CD4-positive, alpha-beta T cell (primary cell): ENCODE data around the gene HIVEP3. TPM values are rescaled to one million over a fixed set of nuclear protein-coding genes. Genes with fewer than 3 reads are reported as not detected.
A peak's percentile ranks its signal among the peaks of the same experiment; 100 is the strongest.

Source experiments
- ATAC-seq: fragments of 200-7000 bp; cut with Tn5 transposase; one replicate; pipeline ENCODE4 v1.10.0; 2022; ENCODE audit warnings: mild to moderate bottlenecking; ENCODE audit not compliant: poor library complexity
- CTCF ChIA-PET: fragments of 350-600 bp; sonication (Branson Sonifier 250); formaldehyde crosslinking; loops from one replicate; lab custom pipeline; 2021; ENCODE audit warnings: antibody characterized with exemption, inconsistent platforms; lab: Charles Lee
- POLR2A ChIA-PET: fragments of 350-600 bp; sonication (Branson Sonifier 250); formaldehyde crosslinking; loops from one replicate; lab custom pipeline; 2021; ENCODE audit warnings: antibody characterized with exemption, inconsistent platforms; lab: Charles Lee
- DNase-seq, 14 experiments: peaks; one replicate each; pipeline ENCODE4 v3.0.0-alpha.2; 2013 to 2020; ENCODE audit warnings: mixed read lengths in 2 of 14
- H3K27ac ChIP-seq, 2 donors: one replicate each; pipeline versions ENCODE4 v1.5.1 to v1.7.0; 2013; ENCODE audit warnings: low read length in 2 of 2, low read depth in 1 of 2, mild to moderate bottlenecking in 1 of 2
- H3K27me3 ChIP-seq, 2 experiments: 1 replicate in 1 of 2; 2 replicates in 1 of 2; pipeline versions ENCODE4 v1.6.1 to v1.7.0; 2013; ENCODE audit warnings: low read length in 2 of 2, control low read depth in 1 of 2, mild to moderate bottlenecking in 1 of 2, moderate library complexity in 1 of 2; ENCODE audit not compliant: insufficient read depth in 2 of 2, control insufficient read depth in 1 of 2
- H3K36me3 ChIP-seq: one replicate; pipeline ENCODE4 v1.6.1; 2013; ENCODE audit warnings: low read length, control low read depth; ENCODE audit not compliant: insufficient read depth
- H3K4me1 ChIP-seq: one replicate; pipeline ENCODE4 v1.6.1; 2013; ENCODE audit warnings: low read length, control low read depth; ENCODE audit not compliant: insufficient read depth
- H3K4me3 ChIP-seq: one replicate; pipeline ENCODE4 v1.5.1; 2013; ENCODE audit warnings: mild to moderate bottlenecking, low read length, moderate library complexity
- H3K9me3 ChIP-seq, 2 experiments: 1 replicate in 1 of 2; 2 replicates in 1 of 2; pipeline versions ENCODE4 v1.6.1 to v1.7.0; 2013; ENCODE audit warnings: low read length in 2 of 2, mild to moderate bottlenecking in 2 of 2, control low read depth in 1 of 2, moderate library complexity in 1 of 2; ENCODE audit not compliant: control insufficient read depth in 1 of 2, insufficient read depth in 1 of 2
- H3K27ac Mint-ChIP-seq: one replicate; pipeline ENCODE4 v1.8.0; 2020; ENCODE audit warnings: mixed read lengths
- H3K27me3 Mint-ChIP-seq: one replicate; pipeline ENCODE4 v1.8.0; 2021; ENCODE audit warnings: mixed read lengths
- H3K36me3 Mint-ChIP-seq: one replicate; pipeline ENCODE4 v1.8.0; 2021; ENCODE audit warnings: low read depth, mixed read lengths
- H3K4me1 Mint-ChIP-seq: one replicate; pipeline ENCODE4 v1.8.0; 2021; ENCODE audit warnings: low read depth, mixed read lengths
- H3K4me3 Mint-ChIP-seq: one replicate; pipeline ENCODE4 v1.8.0; 2020; ENCODE audit warnings: mild to moderate bottlenecking, mixed read lengths
- H3K9me3 Mint-ChIP-seq: one replicate; pipeline ENCODE4 v1.8.0; 2020; ENCODE audit warnings: mixed read lengths
- CTCF ChIP-seq: fragments of 200-600 bp; IDR thresholded peaks from one replicate; pipeline ENCODE4 v1.8.0; 2022; ENCODE audit warnings: antibody characterized with exemption, mild to moderate bottlenecking
- intact Hi-C, 2 experiments: fragments of 100-400 bp; cut with DNase I in 1 of 2; cut with micrococcal nuclease in 1 of 2; formaldehyde crosslinking; loops; one replicate each; pipeline versions ENCODE4 v1.15.1 to v1.9.0; 2023 to 2025; cut with DNase I, micrococcal nuclease
- total RNA-seq, 174 experiments: library from RNA in 2 of 174; stranded (reverse) in 2 of 174; gene quantifications; one replicate each; pipeline ENCODE4 v1.2.3 and lab custom pipeline; 2021 to 2026

HIVEP3 gene
- total RNA-seq, 2 experiments from 2014 or later, result 5.1 to 5.4 TPM

GRCh38 chr1:41894808-41895483, 23.8 kb downstream of the HIVEP3 start:
- Mint-ChIP-seq H3K9me3 (no peaks in the 10 kb centered on the region), H3K4me1 (peaks cover 87% of the 10 kb centered on the region), H3K4me3 (no peak overlapping the region), H3K27me3 (no peaks in the 10 kb centered on the region), H3K27ac (peak overlapping the region; percentile 74), H3K36me3 (no peaks in the 10 kb centered on the region)
- DNase-seq (no peak), ATAC-seq (no peak)
- no peak overlapping the region for H3K4me3 ChIP-seq
- POLR2A ChIA-PET, result interaction anchor here (1.2 to 1.3 kb wide), 2 partner anchors 21 to 24 kb away, joined by 3 to 4 read pairs; partner anchors contain the start of gene HIVEP3
- no peaks in the 10 kb centered on the region for H3K36me3 ChIP-seq
- H3K27me3 ChIP-seq, result no peaks in the 10 kb centered on the region
- peaks cover 98% of the 10 kb centered on the region for H3K4me1 ChIP-seq
- H3K27ac ChIP-seq, result no peak overlapping the region
- intact Hi-C loops, result loop anchor here (5.0 to 10.0 kb wide), 5 partner anchors 32 to 323 kb away; no protein-coding TSS in a partner anchor
- no peaks in the 10 kb centered on the region for H3K9me3 ChIP-seq
- no peak for TF ChIP-seq CTCF
- CTCF ChIA-PET, result no interaction called here

- POLR2A ChIA-PET, result interaction anchor here (1.2 to 1.3 kb wide), 2 partner anchors 21 to 24 kb away, joined by 3 to 4 read pairs; partner anchors contain the start of gene HIVEP3
- H3K4me1 ChIP-seq, result peaks cover 95% of the 10 kb centered on the region
- peak overlapping the region; percentile 25 for H3K4me3 Mint-ChIP-seq
- no peaks in the 10 kb centered on the region for H3K9me3 Mint-ChIP-seq
- no peak overlapping the region for H3K4me3 ChIP-seq
- CTCF ChIA-PET, result no interaction called here
- intact Hi-C loops, result loop anchor here (5.0 to 10.0 kb wide), 4 partner anchors 33 to 322 kb away; no protein-coding TSS in a partner anchor
- H3K36me3 ChIP-seq, result no peaks in the 10 kb centered on the region
- peak overlapping the region; percentile 74 for H3K27ac Mint-ChIP-seq
- H3K27me3 ChIP-seq, result no peaks in the 10 kb centered on the region
- H3K9me3 ChIP-seq, result no peaks in the 10 kb centered on the region
- H3K27ac ChIP-seq, result no peak overlapping the region
- H3K27me3 Mint-ChIP-seq, result no peaks in the 10 kb centered on the region
- ATAC-seq, result no peak
- no peak for TF ChIP-seq CTCF
- DNase-seq, result no peak
- H3K4me1 Mint-ChIP-seq, result peaks cover 82% of the 10 kb centered on the region
- no peaks in the 10 kb centered on the region for H3K36me3 Mint-ChIP-seq
Observed at GRCh38 chr1:41894101-41894807, 24.5 kb downstream of the HIVEP3 start.

GRCh38 chr1:41892301-41892781, 26.4 kb downstream of the HIVEP3 start:
- TF ChIP-seq CTCF, result no peak
- peaks cover 70% of the 10 kb centered on the region for H3K4me1 Mint-ChIP-seq
- peak overlapping the region; percentile 90 for H3K27ac Mint-ChIP-seq
- H3K27me3 ChIP-seq, result no peaks in the 10 kb centered on the region
- no peaks in the 10 kb centered on the region for H3K27me3 Mint-ChIP-seq
- no peaks in the 10 kb centered on the region for H3K9me3 Mint-ChIP-seq
- H3K36me3 ChIP-seq, result no peaks in the 10 kb centered on the region
- H3K4me3 Mint-ChIP-seq, result peak overlapping the region; percentile 77
- H3K4me1 ChIP-seq, result peaks cover 78% of the 10 kb centered on the region
- intact Hi-C loops, result loop anchor here (5.0 to 10.0 kb wide), 4 partner anchors 35 to 320 kb away; no protein-coding TSS in a partner anchor
- POLR2A ChIA-PET, result interaction anchor here (0.7 to 5.0 kb wide), 15 partner anchors 10 to 318 kb away, joined by 3 to 108 read pairs (median 6); partner anchors contain the start of gene HIVEP3
- ATAC-seq, result no peak
- CTCF ChIA-PET, result interaction anchor here (1.1 to 2.0 kb wide), 3 partner anchors 22 to 80 kb away, joined by 3 to 7 read pairs (median 5); no protein-coding TSS in a partner anchor
- H3K9me3 ChIP-seq, result no peaks in the 10 kb centered on the region
- no peaks in the 10 kb centered on the region for H3K36me3 Mint-ChIP-seq
- peak overlapping the region; percentile 57 to 77 for H3K27ac ChIP-seq
- H3K4me3 ChIP-seq, result peak overlapping the region; percentile 55
- peak in 4 of 14 experiments; percentile 43 to 76 (median 52) for DNase-seq
